A549 (cell line): Measurements from ENCODE around the gene MRPL16. TPM values are rescaled to one million over a fixed set of nuclear protein-coding genes. Genes with fewer than 3 reads are reported as not detected.

ENCODE experiments used
- ATAC-seq, 2 experiments: fragments of 200-7000 bp in 1 of 2; fragments of >200 bp in 1 of 2; cut with Nextera tagmentation in 1 of 2; cut with Tn5 transposase in 1 of 2; 3 replicates each; pipeline versions ENCODE4 v1.8.0 to v1.9.1; 2018 to 2020; ENCODE audit warnings: mild to moderate bottlenecking in 1 of 2, moderate library complexity in 1 of 2
- CTCF ChIA-PET: fragments of 300-600 bp; sonication (Branson Sonifier 250); formaldehyde crosslinking; extraction: SDS; loops from one replicate; lab custom pipeline; 2021; ENCODE audit warnings: antibody characterized with exemption, inconsistent platforms; lab: Yijun Ruan, JAX
- POLR2A ChIA-PET: fragments of 350-600 bp; formaldehyde crosslinking; extraction: SDS; loops from one replicate; lab custom pipeline; 2021; ENCODE audit warnings: antibody characterized with exemption, inconsistent platforms; lab: Yijun Ruan, JAX
- DNase-seq, 2 experiments: peaks; one replicate each; pipeline versions ENCODE4 v3.0.0 to v3.0.0-alpha.2; 2011 to 2016; ENCODE audit warnings: low read depth in 1 of 2, low spot score in 1 of 2
- FAIRE-seq: peaks from 2 replicates; lab custom pipeline; 2011; peaks lifted over from hg19 to GRCh38; lab: Jason Lieb, UNC
- H3K27ac ChIP-seq, 2 experiments: fragments of >200 bp; sonication (Bioruptor Twin); formaldehyde crosslinking; 3 replicates each; pipeline ENCODE4 v1.5.1; 2016 to 2017
- H3K4me1 ChIP-seq: fragments of >200 bp; sonication (Bioruptor Twin); formaldehyde crosslinking; 3 replicates; pipeline ENCODE4 v1.6.1; 2016
- H3K4me2 ChIP-seq: fragments of >200 bp; sonication (Bioruptor Twin); formaldehyde crosslinking; 3 replicates; pipeline ENCODE4 v1.6.1; 2016
- H3K4me3 ChIP-seq: fragments of >200 bp; sonication (Bioruptor Twin); formaldehyde crosslinking; 3 replicates; pipeline ENCODE4 v1.5.1; 2016
- H3K9me3 ChIP-seq: fragments of >200 bp; sonication (Bioruptor Twin); formaldehyde crosslinking; 3 replicates; pipeline ENCODE4 v1.6.1; 2016
- CEBPB ChIP-seq, 2 experiments: fragments of >200 bp in 1 of 2; sonication (Bioruptor Twin) in 1 of 2; formaldehyde crosslinking in 1 of 2; IDR thresholded peaks; 2 replicates each; pipeline ENCODE4 v1.6.1; 2012 to 2016
- CHD2 ChIP-seq: fragments of 150-350 bp; IDR thresholded peaks from 2 replicates; pipeline ENCODE4 v1.6.1; 2014; ENCODE audit warnings: low read length; ENCODE audit not compliant: partially characterized antibody
- EP300 ChIP-seq, 2 experiments: fragments of >200 bp; sonication (Bioruptor Twin); formaldehyde crosslinking; IDR thresholded peaks; 2 replicates in 1 of 2; 3 replicates in 1 of 2; pipeline ENCODE4 v1.6.1; 2016 to 2017
- GATA3 ChIP-seq: IDR thresholded peaks from 2 replicates; pipeline ENCODE4 v1.6.1; 2012; ENCODE audit warnings: borderline replicate concordance
- HEYL ChIP-seq: fragments of 250-450 bp; sonication (Bioruptor Pico); IDR thresholded peaks from 2 replicates; pipeline ENCODE4 v1.8.0; 2021; ENCODE audit warnings: mild to moderate bottlenecking, moderate library complexity
- JUN ChIP-seq, 2 experiments: fragments of >200 bp; sonication (Bioruptor Twin); formaldehyde crosslinking; IDR thresholded peaks; 2 replicates in 1 of 2; 3 replicates in 1 of 2; pipeline ENCODE4 v1.6.1; 2016 to 2017
- JUNB ChIP-seq: fragments of >200 bp; sonication (Bioruptor Twin); formaldehyde crosslinking; IDR thresholded peaks from 2 replicates; pipeline ENCODE4 v1.6.1; 2016
- NFE2L2 ChIP-seq: fragments of 150-350 bp; conservative IDR thresholded peaks from 2 replicates; pipeline ENCODE4 v1.6.1; 2014; ENCODE audit warnings: low read length
- PHF8 ChIP-seq: fragments of 200-600 bp; sonication (generic); IDR thresholded peaks from 2 replicates; pipeline ENCODE4 v1.6.1; 2016; ENCODE audit warnings: low read depth, mild to moderate bottlenecking, antibody characterized with exemption, moderate library complexity, borderline replicate concordance
- RARB ChIP-seq: fragments of 250-450 bp; sonication (Bioruptor Pico); IDR thresholded peaks from 2 replicates; pipeline ENCODE4 v1.8.0; 2021; ENCODE audit warnings: mild to moderate bottlenecking, moderate library complexity
- RFX5 ChIP-seq: fragments of 450-650 bp; IDR thresholded peaks from 2 replicates; pipeline ENCODE4 v1.7.1; 2014; ENCODE audit warnings: antibody characterized with exemption, mild to moderate bottlenecking, moderate library complexity
- ZFP36 ChIP-seq: fragments of 450-650 bp; IDR thresholded peaks from 2 replicates; pipeline ENCODE4 v1.6.1; 2014; ENCODE audit warnings: borderline replicate concordance; ENCODE audit not compliant: partially characterized antibody
- ZSCAN20 ChIP-seq: fragments of 250-450 bp; sonication (Bioruptor Pico); IDR thresholded peaks from 2 replicates; pipeline ENCODE4 v1.8.0; 2022; ENCODE audit warnings: mild to moderate bottlenecking, moderate library complexity
- WGBS: methylation state at CpG from one replicate; pipeline ENCODE4 v1.1.6; 2017; ENCODE audit errors: missing lambda C conversion rate; 5-methylcytosine and 5-hydroxymethylcytosine counted together
- polyA plus RNA-seq, 4 experiments: library from polyadenylated mRNA; depleted of rRNA in 3 of 4; stranded (reverse); fragments of >200 nt; fragmentation: RNase III in 1 of 4; extraction: RNeasy Plus Mini Kit Qiagen cat#74134 plus additional on column Dnase treatment in 1 of 4; gene quantifications; 2 replicates in 3 of 4; 3 replicates in 1 of 4; pipeline ENCODE4 v1.2.3, GENCODE V29; 2011 to 2017
- TF ChIP-seq, protein P1 (sequence below): IDR thresholded peaks from 2 replicates; pipeline ENCODE4 v1.6.1; 2012
- TF ChIP-seq, protein P2 (sequence below): fragments of 200-600 bp; sonication (generic); IDR thresholded peaks from 2 replicates; pipeline ENCODE4 v1.6.1; 2016; ENCODE audit warnings: antibody characterized with exemption, mild to moderate bottlenecking, moderate library complexity
- TF ChIP-seq, protein P3 (sequence below): fragments of 450-650 bp; IDR thresholded peaks from 2 replicates; pipeline ENCODE4 v1.6.1; 2014; ENCODE audit warnings: antibody characterized with exemption
- TF ChIP-seq, protein P4 (sequence below): fragments of 150-350 bp; IDR thresholded peaks from 2 replicates; pipeline ENCODE4 v1.6.1; 2014; ENCODE audit warnings: low read depth, mild to moderate bottlenecking, low read length
- TF ChIP-seq, protein P5 (sequence below): fragments of >200 bp; sonication (Bioruptor Twin); formaldehyde crosslinking; IDR thresholded peaks from 2 replicates; pipeline ENCODE4 v1.6.1; 2016
- TF ChIP-seq, protein P6 (sequence below): fragments of >200 bp; sonication (Bioruptor Twin); formaldehyde crosslinking; IDR thresholded peaks from 3 replicates; pipeline ENCODE4 v1.5.1; 2016
- TF ChIP-seq, protein P7 (sequence below): IDR thresholded peaks from 2 replicates; pipeline ENCODE4 v1.6.1; 2012

MRPL16 gene
- polyA plus RNA-seq, 2 of the 4 experiments (the other 2 are of a cell fraction), result 57.3 to 77.7 TPM

DNA sequence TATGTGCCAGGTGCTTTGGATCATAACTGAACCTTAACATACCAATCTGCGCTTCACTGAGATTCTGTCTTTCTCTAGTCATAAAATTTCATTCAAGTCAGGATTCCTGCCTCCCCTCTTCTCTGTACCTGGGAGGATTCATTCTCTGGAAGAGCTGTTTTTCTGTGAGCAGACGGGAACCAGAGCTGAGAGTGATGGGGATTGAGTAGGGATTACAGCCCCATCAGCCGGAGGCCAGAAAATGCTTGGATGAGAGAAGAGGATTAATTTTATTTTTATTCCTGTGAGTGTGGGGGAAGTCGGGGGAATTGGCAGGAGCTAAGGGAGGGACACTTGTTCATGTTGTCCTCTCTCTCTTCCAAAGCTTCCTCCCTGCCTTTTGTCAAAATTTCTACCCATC is 50.7 kb downstream of the MRPL16 start:
- ATAC-seq (no peak), DNase-seq (no peak), FAIRE-seq (no peak)
- H3K9me3 ChIP-seq, result no peaks in the 10 kb centered on the region
- H3K27ac ChIP-seq, result no peak overlapping the region
- H3K4me1 ChIP-seq, result peaks cover 16% of the 10 kb centered on the region
- no peak overlapping the region for H3K4me2 ChIP-seq
- POLR2A ChIA-PET, result no interaction called here
- H3K4me3 ChIP-seq, result no peak overlapping the region
- CTCF ChIA-PET, result interaction anchor here (0.7 to 2.1 kb wide), 5 partner anchors 11 to 43 kb away, joined by 3 to 6 read pairs (median 4); no protein-coding TSS in a partner anchor
- TF ChIP-seq, protein P1, sequence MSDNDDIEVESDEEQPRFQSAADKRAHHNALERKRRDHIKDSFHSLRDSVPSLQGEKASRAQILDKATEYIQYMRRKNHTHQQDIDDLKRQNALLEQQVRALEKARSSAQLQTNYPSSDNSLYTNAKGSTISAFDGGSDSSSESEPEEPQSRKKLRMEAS, result no peak
- TF ChIP-seq CEBPB (IDR thresholded peaks at IDR 0.05) (no peak), RFX5 (no peak), HEYL (CRISPR knock-in tag) (no peak), ZFP36 (no peak), CHD2 (no peak), RARB (CRISPR knock-in tag) (no peak), EP300 (IDR thresholded peaks at IDR 0.05) (no peak), NFE2L2 (no peak)
- TF ChIP-seq, protein P2, sequence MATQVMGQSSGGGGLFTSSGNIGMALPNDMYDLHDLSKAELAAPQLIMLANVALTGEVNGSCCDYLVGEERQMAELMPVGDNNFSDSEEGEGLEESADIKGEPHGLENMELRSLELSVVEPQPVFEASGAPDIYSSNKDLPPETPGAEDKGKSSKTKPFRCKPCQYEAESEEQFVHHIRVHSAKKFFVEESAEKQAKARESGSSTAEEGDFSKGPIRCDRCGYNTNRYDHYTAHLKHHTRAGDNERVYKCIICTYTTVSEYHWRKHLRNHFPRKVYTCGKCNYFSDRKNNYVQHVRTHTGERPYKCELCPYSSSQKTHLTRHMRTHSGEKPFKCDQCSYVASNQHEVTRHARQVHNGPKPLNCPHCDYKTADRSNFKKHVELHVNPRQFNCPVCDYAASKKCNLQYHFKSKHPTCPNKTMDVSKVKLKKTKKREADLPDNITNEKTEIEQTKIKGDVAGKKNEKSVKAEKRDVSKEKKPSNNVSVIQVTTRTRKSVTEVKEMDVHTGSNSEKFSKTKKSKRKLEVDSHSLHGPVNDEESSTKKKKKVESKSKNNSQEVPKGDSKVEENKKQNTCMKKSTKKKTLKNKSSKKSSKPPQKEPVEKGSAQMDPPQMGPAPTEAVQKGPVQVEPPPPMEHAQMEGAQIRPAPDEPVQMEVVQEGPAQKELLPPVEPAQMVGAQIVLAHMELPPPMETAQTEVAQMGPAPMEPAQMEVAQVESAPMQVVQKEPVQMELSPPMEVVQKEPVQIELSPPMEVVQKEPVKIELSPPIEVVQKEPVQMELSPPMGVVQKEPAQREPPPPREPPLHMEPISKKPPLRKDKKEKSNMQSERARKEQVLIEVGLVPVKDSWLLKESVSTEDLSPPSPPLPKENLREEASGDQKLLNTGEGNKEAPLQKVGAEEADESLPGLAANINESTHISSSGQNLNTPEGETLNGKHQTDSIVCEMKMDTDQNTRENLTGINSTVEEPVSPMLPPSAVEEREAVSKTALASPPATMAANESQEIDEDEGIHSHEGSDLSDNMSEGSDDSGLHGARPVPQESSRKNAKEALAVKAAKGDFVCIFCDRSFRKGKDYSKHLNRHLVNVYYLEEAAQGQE, result no peak
- TF ChIP-seq, protein P3, sequence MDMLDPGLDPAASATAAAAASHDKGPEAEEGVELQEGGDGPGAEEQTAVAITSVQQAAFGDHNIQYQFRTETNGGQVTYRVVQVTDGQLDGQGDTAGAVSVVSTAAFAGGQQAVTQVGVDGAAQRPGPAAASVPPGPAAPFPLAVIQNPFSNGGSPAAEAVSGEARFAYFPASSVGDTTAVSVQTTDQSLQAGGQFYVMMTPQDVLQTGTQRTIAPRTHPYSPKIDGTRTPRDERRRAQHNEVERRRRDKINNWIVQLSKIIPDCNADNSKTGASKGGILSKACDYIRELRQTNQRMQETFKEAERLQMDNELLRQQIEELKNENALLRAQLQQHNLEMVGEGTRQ, result no peak
- TF ChIP-seq, protein P4, sequence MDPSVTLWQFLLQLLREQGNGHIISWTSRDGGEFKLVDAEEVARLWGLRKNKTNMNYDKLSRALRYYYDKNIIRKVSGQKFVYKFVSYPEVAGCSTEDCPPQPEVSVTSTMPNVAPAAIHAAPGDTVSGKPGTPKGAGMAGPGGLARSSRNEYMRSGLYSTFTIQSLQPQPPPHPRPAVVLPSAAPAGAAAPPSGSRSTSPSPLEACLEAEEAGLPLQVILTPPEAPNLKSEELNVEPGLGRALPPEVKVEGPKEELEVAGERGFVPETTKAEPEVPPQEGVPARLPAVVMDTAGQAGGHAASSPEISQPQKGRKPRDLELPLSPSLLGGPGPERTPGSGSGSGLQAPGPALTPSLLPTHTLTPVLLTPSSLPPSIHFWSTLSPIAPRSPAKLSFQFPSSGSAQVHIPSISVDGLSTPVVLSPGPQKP, result no peak
- 69% methylated on average over 4 of the region's 4 CpGs for WGBS

DNA sequence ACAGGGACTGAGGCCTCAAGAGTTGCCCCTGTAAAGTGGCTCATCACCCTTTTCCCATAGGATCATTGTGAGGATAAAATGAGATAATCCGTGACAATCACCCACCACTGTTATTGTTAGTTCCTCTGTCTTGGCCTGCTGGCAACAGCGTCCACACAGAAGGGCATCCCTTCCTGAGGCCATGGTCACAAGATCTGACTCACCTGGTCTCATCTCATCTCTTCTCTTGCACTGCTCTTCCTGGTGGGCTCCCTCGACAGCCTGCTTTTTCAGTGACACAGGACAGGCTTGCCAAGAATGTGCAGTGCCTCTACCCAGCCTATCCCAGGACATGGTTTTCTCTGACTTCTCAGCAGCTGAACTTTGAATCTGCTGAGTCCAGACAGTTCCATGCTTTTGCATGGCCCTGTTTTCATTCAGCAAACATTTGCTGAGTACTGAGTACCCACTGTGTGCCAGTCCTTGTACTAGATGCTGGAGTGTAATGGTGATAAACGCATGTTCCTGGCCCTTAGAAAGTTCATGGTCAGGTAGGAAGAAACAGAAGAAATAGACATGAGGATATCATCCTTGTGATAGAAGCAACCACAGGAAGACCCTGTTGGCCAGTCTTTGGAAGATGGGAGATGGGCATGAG is 52.1 kb downstream of the MRPL16 start:
- FAIRE-seq (no peak), DNase-seq (no peak), ATAC-seq (no peak)
- H3K9me3 ChIP-seq, result no peaks in the 10 kb centered on the region
- no peak overlapping the region for H3K4me2 ChIP-seq
- POLR2A ChIA-PET, result no interaction called here
- H3K4me1 ChIP-seq, result peaks cover 15% of the 10 kb centered on the region
- no peak overlapping the region for H3K4me3 ChIP-seq
- H3K27ac ChIP-seq, result no peak overlapping the region
- CTCF ChIA-PET, result interaction anchor here (1.5 to 13.2 kb wide), 3 partner anchors 10 to 45 kb away, joined by 3 to 261 read pairs (median 5); partner anchors contain the start of gene MRPL16
- 94% methylated on average over 4 of the region's 4 CpGs for WGBS
- TF ChIP-seq, protein P5, sequence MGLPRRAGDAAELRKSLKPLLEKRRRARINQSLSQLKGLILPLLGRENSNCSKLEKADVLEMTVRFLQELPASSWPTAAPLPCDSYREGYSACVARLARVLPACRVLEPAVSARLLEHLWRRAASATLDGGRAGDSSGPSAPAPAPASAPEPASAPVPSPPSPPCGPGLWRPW, result no peak
- TF ChIP-seq, protein P6, sequence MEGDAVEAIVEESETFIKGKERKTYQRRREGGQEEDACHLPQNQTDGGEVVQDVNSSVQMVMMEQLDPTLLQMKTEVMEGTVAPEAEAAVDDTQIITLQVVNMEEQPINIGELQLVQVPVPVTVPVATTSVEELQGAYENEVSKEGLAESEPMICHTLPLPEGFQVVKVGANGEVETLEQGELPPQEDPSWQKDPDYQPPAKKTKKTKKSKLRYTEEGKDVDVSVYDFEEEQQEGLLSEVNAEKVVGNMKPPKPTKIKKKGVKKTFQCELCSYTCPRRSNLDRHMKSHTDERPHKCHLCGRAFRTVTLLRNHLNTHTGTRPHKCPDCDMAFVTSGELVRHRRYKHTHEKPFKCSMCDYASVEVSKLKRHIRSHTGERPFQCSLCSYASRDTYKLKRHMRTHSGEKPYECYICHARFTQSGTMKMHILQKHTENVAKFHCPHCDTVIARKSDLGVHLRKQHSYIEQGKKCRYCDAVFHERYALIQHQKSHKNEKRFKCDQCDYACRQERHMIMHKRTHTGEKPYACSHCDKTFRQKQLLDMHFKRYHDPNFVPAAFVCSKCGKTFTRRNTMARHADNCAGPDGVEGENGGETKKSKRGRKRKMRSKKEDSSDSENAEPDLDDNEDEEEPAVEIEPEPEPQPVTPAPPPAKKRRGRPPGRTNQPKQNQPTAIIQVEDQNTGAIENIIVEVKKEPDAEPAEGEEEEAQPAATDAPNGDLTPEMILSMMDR, result no peak
- TF ChIP-seq JUN (IDR thresholded peaks at IDR 0.05) (no peak), PHF8 (no peak), GATA3 (no peak), ZSCAN20 (CRISPR knock-in tag) (no peak), JUNB (no peak), CEBPB (IDR thresholded peaks at IDR 0.05) (no peak)
- TF ChIP-seq, protein P7, sequence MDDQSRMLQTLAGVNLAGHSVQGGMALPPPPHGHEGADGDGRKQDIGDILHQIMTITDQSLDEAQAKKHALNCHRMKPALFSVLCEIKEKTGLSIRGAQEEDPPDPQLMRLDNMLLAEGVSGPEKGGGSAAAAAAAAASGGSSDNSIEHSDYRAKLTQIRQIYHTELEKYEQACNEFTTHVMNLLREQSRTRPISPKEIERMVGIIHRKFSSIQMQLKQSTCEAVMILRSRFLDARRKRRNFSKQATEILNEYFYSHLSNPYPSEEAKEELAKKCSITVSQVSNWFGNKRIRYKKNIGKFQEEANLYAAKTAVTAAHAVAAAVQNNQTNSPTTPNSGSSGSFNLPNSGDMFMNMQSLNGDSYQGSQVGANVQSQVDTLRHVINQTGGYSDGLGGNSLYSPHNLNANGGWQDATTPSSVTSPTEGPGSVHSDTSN, result no peak
